Prostate gland (tissue), 2 donors: ENCODE data around the gene TMEM132A.

ENCODE experiments used
- POLR2A ChIP-seq: fragments of 450-650 bp; IDR thresholded peaks from one replicate; pipeline ENCODE4 v1.6.1; 2016; ENCODE audit warnings: antibody characterized with exemption, mild to moderate bottlenecking
- TF ChIP-seq, protein P1 (sequence below), 4 experiments: fragments of 200-600 bp in 2 of 4; fragments of 450-650 bp in 2 of 4; sonication (generic) in 2 of 4; IDR thresholded peaks; 1 replicate in 3 of 4; 2 replicates in 1 of 4; pipeline ENCODE4 v1.5.1; 2016 to 2019; ENCODE audit warnings: antibody characterized with exemption in 4 of 4, mild to moderate bottlenecking in 2 of 4, moderate library complexity in 2 of 4

DNA sequence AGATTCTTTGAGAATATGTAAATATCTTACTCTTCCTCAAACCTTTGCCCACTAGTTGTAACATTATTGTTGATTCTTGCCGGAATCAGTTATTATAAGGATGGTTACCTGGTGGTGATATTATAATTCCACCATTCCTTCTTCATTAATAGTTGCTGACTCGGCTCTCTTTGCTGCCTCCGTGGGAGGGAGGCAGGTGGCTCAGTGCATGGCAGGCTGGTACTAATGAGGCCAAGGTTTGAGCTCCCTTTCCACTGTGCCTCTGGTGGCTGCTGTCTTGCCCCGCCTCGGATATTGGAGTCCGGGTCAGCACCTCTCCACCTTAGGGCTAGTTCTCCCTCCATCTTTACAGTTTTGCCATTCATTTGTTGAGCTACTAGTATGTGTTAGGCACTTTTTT is 59.9 kb downstream of the TMEM132A start:
- TF ChIP-seq, protein P1, sequence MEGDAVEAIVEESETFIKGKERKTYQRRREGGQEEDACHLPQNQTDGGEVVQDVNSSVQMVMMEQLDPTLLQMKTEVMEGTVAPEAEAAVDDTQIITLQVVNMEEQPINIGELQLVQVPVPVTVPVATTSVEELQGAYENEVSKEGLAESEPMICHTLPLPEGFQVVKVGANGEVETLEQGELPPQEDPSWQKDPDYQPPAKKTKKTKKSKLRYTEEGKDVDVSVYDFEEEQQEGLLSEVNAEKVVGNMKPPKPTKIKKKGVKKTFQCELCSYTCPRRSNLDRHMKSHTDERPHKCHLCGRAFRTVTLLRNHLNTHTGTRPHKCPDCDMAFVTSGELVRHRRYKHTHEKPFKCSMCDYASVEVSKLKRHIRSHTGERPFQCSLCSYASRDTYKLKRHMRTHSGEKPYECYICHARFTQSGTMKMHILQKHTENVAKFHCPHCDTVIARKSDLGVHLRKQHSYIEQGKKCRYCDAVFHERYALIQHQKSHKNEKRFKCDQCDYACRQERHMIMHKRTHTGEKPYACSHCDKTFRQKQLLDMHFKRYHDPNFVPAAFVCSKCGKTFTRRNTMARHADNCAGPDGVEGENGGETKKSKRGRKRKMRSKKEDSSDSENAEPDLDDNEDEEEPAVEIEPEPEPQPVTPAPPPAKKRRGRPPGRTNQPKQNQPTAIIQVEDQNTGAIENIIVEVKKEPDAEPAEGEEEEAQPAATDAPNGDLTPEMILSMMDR (IDR thresholded peaks at IDR 0.05) = no peak
- TF ChIP-seq POLR2A = no peak
